ENCODE measurements around the gene CDK5. TPM values are rescaled to one million over a fixed set of nuclear protein-coding genes. Genes with fewer than 3 reads are reported as not detected.

The CDK5 gene
- total and polyA plus RNA-seq, 9 of the 15 experiments (the other 6 are each of a cell fraction or from before 2014, with no cell fraction given) = 3.2 to 38.0 (median 27.5) TPM

- WGBS (ENCODE audit: insufficient coverage, low coverage, missing lambda C conversion rate) = under 1% methylated on average over 47 of the region's 84 CpGs
- intact Hi-C loops (cut with micrococcal nuclease) = loop anchor here (2.0 to 10.0 kb wide), 2 partner anchors 77 to 771 kb away; no protein-coding TSS in a partner anchor
- TF ChIP-seq ZNF175 (CRISPR knock-in tag; IDR thresholded peaks at IDR 0.05; ENCODE audit: low read depth) = no peak
- TF ChIP-seq, protein P1, sequence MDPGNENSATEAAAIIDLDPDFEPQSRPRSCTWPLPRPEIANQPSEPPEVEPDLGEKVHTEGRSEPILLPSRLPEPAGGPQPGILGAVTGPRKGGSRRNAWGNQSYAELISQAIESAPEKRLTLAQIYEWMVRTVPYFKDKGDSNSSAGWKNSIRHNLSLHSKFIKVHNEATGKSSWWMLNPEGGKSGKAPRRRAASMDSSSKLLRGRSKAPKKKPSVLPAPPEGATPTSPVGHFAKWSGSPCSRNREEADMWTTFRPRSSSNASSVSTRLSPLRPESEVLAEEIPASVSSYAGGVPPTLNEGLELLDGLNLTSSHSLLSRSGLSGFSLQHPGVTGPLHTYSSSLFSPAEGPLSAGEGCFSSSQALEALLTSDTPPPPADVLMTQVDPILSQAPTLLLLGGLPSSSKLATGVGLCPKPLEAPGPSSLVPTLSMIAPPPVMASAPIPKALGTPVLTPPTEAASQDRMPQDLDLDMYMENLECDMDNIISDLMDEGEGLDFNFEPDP (CRISPR knock-in tag; IDR thresholded peaks at IDR 0.05) = 0 out of 2 replicates have a peak, but pooled peaks have one; percentile 34
- peak; percentile 8; the same call in 1 of the 2 replicates for TF ChIP-seq SOX6 (IDR thresholded peaks at IDR 0.05)
- TF ChIP-seq E2F8 (IDR thresholded peaks at IDR 0.05; ENCODE audit: low read depth, partially characterized antibody) = peak; percentile 47
- TF ChIP-seq ELF2 (CRISPR knock-in tag; IDR thresholded peaks at IDR 0.05) = peak; percentile 80
- no peak for TF ChIP-seq SIN3B (IDR thresholded peaks at IDR 0.05; ENCODE audit: low read depth)
- TF ChIP-seq ZNF77 (CRISPR knock-in tag; IDR thresholded peaks at IDR 0.05) = no peak
- TF ChIP-seq ZNF780A (CRISPR knock-in tag; IDR thresholded peaks at IDR 0.05) = no peak
- no peak; a peak in 1 of 4 replicates for TF ChIP-seq FOXK2 (conservative IDR thresholded peaks at IDR 0.05 in 1 of 2, IDR thresholded peaks at IDR 0.05 in 1 of 2; ENCODE audit: low read depth in 2 of 2)
- TF ChIP-seq ZBTB17 (CRISPR knock-in tag; IDR thresholded peaks at IDR 0.05) = peak; percentile 52; the same call in 1 of the 2 replicates
- no peak for TF ChIP-seq ZFP1 (CRISPR knock-in tag; IDR thresholded peaks at IDR 0.05)
- TF ChIP-seq, protein P2, sequence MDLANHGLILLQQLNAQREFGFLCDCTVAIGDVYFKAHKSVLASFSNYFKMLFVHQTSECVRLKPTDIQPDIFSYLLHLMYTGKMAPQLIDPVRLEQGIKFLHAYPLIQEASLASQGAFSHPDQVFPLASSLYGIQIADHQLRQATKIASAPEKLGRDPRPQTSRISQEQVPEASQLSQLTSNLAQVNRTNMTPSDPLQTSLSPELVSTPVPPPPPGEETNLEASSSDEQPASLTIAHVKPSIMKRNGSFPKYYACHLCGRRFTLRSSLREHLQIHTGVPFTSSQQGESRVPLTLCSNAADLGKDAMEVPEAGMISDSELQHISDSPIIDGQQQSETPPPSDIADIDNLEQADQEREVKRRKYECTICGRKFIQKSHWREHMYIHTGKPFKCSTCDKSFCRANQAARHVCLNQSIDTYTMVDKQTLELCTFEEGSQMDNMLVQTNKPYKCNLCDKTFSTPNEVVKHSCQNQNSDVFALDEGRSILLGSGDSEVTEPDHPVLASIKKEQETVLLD (IDR thresholded peaks at IDR 0.05) = 0 out of 2 replicates have a peak, but pooled peaks have one; percentile 59
- peak; percentile 76 for TF ChIP-seq PML (IDR thresholded peaks at IDR 0.05; ENCODE audit: low read length)
- TF ChIP-seq ZNF561 (CRISPR knock-in tag; conservative IDR thresholded peaks at IDR 0.05) = no peak
- TF ChIP-seq, protein P3, sequence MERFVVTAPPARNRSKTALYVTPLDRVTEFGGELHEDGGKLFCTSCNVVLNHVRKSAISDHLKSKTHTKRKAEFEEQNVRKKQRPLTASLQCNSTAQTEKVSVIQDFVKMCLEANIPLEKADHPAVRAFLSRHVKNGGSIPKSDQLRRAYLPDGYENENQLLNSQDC (CRISPR knock-in tag; IDR thresholded peaks at IDR 0.05) = no peak
- no peak for TF ChIP-seq ZNF408 (CRISPR knock-in tag; IDR thresholded peaks at IDR 0.05; ENCODE audit: low read depth)
Measured at GRCh38 chr7:151085691-151086620, 28.3 kb upstream of the CDK5 start, which contains the start of gene AGAP3. TSS of gene AGAP3 (plus strand) at chr7:151086475. CDS start at chr7:151086742, 267 bp downstream.

More at GRCh38 chr7:151085691-151086620, 28.3 kb upstream of the CDK5 start, which contains the start of gene AGAP3:
- Histone ChIP-seq H3K4me1 (replicated peaks in 1 of 2; ENCODE audit: control insufficient read depth in 2 of 2, insufficient read depth in 2 of 2, low read length in 2 of 2) (peaks cover 48 to 79% of the 10 kb centered on the region in 2 experiments), H3K4me3 (peak within 1 kb of the TSS; percentile 67), H3K27ac (ENCODE audit: extremely low read depth, low read depth, low read length) (peak within 1 kb of the TSS; percentile 85), H3K36me3 (ENCODE audit: control insufficient read depth, insufficient read depth, low read length) (peaks cover 38% of the 10 kb centered on the region; the same call in 2 of the 3 replicates), H3K9me3 (replicated peaks; ENCODE audit: control insufficient read depth, insufficient read depth, low read depth, low read length) (no peaks in the 10 kb centered on the region), H4K20me1 (replicated peaks; ENCODE audit: control insufficient read depth, insufficient read depth, low read length) (peaks cover 29% of the 10 kb centered on the region), H3K27me3 (ENCODE audit: control insufficient read depth in 2 of 2, insufficient read depth in 2 of 2, low read length in 2 of 2) (no peaks in the 10 kb centered on the region), H2AFZ (ENCODE audit: low read depth, low read length) (peak within 1 kb of the TSS; percentile 96), H3K9me1 (ENCODE audit: control insufficient read depth, insufficient read depth, low read length) (peaks cover 5% of the 10 kb centered on the region), H3K4me2 (ENCODE audit: insufficient read depth, low read length) (peak within 1 kb of the TSS; percentile 93), H3K9ac (ENCODE audit: insufficient read depth in 1 of 2, low read depth in 2 of 2, low read length in 2 of 2) (peak within 1 kb of the TSS; percentile 84 to 98), H3K79me2 (ENCODE audit: control insufficient read depth, insufficient read depth, low read length) (peaks cover 68% of the 10 kb centered on the region)
- FAIRE-seq (peak; percentile 72), DNase-seq (ENCODE audit: extremely low read depth in 1 of 4, low spot score in 3 of 4) (peak; percentile 97 to 99 (median 98)), ATAC-seq (peak; percentile 69)
- in situ Hi-C loops (cut with MboI) = no loop called here
- CTCF ChIA-PET (ENCODE audit: low intra/inter-chr PET ratio) = interaction anchor here (1.1 to 1.7 kb wide), 2 partner anchors 25 to 27 kb away, joined by 3 to 4 read pairs; partner anchors contain the start of gene SLC4A2
- POLR2A ChIA-PET = interaction anchor here (0.6 to 2.5 kb wide), 7 partner anchors 9 to 232 kb away, joined by 3 to 10 read pairs (median 4); partner anchors contain the start of gene ABCB8
- no TSS peak for BruUV-seq (replicated peaks)

All from K562 (cell line).